ENCODE data around the gene SRSF10. TPM values are rescaled to one million over a fixed set of nuclear protein-coding genes. Genes with fewer than 3 reads are reported as not detected.

Gene SRSF10
- total and polyA plus RNA-seq, 3 donors from 2014 or later = 113 to 141 (median 124) TPM

DNA sequence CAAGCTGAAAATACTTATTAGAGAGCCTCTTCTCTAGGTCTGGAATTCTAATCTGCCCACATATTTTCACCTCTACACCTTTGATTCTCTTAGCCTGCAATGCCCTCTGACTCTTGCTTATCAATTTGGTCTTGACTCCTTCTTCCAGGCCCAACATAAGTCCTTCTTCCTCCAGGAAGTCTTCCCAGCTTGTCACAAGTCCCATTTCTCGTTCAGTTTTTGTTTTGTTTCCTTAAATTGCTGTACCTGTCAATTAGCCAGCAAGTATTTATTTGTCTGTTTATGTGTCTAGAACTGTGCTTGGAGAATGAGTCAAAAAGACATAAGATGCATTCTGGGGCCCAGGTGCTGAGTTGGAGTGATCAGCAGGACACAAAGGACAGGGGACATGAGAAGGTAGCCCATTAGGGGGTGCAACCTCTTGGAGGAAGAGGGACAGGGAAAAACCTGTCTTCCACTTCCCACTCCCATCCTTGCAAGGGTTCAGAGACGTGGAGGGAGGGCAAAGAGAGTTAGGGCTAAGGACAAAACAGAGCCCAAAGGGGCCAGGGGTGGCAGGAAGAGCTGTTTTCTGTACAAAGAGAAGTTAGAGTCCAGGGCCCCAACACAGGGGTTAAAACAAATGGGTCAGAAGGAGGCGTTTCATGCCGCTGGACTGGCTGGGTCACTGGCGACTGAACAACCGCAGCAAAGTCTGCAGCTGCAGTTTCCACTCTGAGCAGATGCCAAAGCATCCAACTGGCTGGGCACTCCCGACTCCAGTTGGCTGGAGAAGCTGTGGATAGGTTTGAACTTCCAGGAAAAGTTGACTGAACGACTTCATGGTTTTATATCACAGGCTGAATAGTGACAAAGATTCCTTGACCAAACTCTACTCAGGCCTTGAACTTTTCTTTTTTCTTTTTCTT is 56.3 kb downstream of the SRSF10 start:
- intact Hi-C loops (cut with DNase I; ENCODE audit: low total_unique reads) = no loop called here
- Histone ChIP-seq H3K27ac (no peak overlapping the region), H3K36me3 (ENCODE audit: low read depth, missing control alignments) (no peaks in the 10 kb centered on the region), H3K4me3 (no peak overlapping the region), H3K27me3 (no peaks in the 10 kb centered on the region), H3K9me3 (no peaks in the 10 kb centered on the region), H3K4me1 (peaks cover 3% of the 10 kb centered on the region)
- 56 to 66% methylated on average over 8 of the region's 8 CpGs for WGBS, 2 donors
- TF ChIP-seq, protein P1, sequence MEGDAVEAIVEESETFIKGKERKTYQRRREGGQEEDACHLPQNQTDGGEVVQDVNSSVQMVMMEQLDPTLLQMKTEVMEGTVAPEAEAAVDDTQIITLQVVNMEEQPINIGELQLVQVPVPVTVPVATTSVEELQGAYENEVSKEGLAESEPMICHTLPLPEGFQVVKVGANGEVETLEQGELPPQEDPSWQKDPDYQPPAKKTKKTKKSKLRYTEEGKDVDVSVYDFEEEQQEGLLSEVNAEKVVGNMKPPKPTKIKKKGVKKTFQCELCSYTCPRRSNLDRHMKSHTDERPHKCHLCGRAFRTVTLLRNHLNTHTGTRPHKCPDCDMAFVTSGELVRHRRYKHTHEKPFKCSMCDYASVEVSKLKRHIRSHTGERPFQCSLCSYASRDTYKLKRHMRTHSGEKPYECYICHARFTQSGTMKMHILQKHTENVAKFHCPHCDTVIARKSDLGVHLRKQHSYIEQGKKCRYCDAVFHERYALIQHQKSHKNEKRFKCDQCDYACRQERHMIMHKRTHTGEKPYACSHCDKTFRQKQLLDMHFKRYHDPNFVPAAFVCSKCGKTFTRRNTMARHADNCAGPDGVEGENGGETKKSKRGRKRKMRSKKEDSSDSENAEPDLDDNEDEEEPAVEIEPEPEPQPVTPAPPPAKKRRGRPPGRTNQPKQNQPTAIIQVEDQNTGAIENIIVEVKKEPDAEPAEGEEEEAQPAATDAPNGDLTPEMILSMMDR (IDR thresholded peaks at IDR 0.05) = no peak
- TF ChIP-seq POLR2A (IDR thresholded peaks at IDR 0.05) = no peak
- no peak for DNase-seq

DNA sequence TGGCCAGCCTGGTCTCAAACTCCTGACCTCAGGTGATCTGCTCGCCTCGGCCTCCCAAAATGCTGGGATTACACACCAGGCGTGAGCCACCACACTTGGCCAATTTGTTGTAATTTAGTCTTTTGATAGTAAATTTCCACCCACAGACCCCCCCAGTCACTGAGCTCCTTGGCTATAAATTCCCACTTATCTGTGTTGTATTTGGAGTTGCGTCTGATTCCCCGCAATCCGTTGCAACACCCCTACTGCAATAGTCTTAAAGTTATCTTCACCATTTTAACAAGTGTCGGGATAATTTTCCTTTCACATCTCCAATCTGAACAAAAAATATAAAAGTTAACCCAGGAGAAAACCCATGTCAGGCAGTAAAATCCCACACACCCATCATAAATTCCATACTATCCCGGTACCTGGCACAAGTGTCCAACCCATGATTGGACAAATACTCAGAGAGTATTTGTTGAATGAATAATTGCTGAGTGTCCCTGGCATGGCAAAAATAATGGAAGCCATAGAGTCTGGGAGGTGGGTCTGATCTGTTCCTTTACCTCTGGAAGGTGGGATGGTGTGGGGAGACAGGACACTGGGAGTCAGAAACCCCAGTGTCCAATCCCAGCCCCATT is 57.7 kb downstream of the SRSF10 start:
- Histone ChIP-seq H3K9me3 (no peaks in the 10 kb centered on the region), H3K36me3 (ENCODE audit: low read depth, missing control alignments) (no peaks in the 10 kb centered on the region), H3K27me3 (no peaks in the 10 kb centered on the region), H3K27ac (no peak overlapping the region), H3K4me3 (no peak overlapping the region), H3K4me1 (peaks cover 3% of the 10 kb centered on the region)
- 86 to 87% methylated on average over 8 of the region's 8 CpGs for WGBS, 2 donors
- TF ChIP-seq, protein P1 (IDR thresholded peaks at IDR 0.05) = no peak
- TF ChIP-seq POLR2A (IDR thresholded peaks at IDR 0.05) = no peak
- intact Hi-C loops (cut with DNase I; ENCODE audit: low total_unique reads) = no loop called here
- DNase-seq = no peak

DNA sequence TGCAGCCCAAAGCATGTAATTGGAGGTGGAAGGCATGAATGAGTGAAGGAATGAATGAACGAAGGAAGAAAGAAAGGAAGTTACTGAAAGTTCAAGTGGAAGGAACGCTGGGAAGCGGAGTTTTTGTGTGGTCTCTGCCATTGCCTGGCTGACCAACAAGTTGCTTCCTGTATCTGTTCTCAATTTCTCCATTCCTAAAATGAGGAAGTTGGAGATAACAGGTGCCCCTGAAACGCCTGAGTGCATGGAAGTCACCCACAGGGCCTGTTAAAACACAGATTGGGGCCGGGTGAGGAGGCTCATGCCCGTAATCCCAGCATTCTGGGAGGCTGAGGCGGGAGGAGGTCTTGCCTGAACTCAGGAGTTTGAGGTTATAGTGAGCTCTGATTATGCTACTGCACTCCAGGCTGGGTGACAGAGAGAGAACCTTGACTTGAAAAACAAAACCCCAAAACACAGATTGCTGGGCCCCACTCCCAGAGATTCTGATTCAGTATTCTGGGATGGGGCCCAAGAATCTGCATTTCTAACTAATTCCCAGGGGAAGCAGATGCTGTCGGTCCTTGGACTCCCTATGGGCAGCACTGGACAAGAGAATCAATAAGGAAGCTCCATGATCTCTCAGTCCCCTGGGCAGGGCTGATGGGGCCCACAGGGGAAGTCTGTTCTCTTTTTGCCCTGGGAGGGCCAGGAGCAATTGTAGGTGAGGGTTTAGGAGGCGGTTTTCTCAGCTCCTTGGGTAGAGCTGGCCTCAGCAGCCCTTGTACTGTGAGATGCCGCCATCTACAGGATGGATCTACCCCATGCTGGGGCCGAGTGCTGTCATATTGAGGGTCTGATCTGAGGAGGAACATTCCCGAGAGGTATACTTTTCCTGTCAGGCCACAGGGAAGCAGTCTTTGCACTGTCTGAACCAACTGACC is 63.7 kb downstream of the SRSF10 start:
- WGBS, 2 donors = 66 to 76% methylated on average over 7 to 12 of the region's 12 CpGs
- intact Hi-C loops (cut with DNase I; ENCODE audit: low total_unique reads) = no loop called here
- no peaks in the 10 kb centered on the region for H3K36me3 ChIP-seq (ENCODE audit: low read depth, missing control alignments)
- DNase-seq = peak; percentile 61
- TF ChIP-seq, protein P1 (IDR thresholded peaks at IDR 0.05) = peak in 2 of 3 experiments; percentile 19 to 24
- TF ChIP-seq POLR2A (IDR thresholded peaks at IDR 0.05) = no peak
- H3K4me1 ChIP-seq = peaks cover 3% of the 10 kb centered on the region
- H3K9me3 ChIP-seq = no peaks in the 10 kb centered on the region
- no peaks in the 10 kb centered on the region for H3K27me3 ChIP-seq
- H3K4me3 ChIP-seq = no peak overlapping the region
- no peak overlapping the region for H3K27ac ChIP-seq

DNA sequence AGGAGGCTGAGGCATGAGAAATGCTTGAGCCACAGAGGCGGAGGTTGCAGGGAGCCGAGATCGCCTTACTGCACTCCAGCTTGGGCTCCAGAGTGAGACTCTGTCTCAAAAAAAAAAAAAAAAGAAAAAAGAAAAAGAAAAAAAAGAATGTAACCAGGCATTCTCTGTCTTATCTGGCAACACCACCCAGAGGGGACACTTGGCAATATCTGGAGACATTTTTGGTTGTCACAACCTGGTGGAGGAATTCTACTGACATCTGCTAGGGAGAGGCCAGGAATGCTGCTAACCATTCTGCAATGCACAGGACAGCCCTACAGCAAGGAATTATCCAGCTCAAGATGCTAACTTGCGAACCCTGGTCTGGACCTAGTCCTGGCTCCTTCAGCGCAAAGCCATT is 64.7 kb downstream of the SRSF10 start:
- TF ChIP-seq, protein P1 (IDR thresholded peaks at IDR 0.05) = no peak
- TF ChIP-seq POLR2A (IDR thresholded peaks at IDR 0.05) = no peak
- H3K4me1 ChIP-seq = peaks cover 3% of the 10 kb centered on the region
- H3K4me3 ChIP-seq = no peak overlapping the region
- H3K36me3 ChIP-seq (ENCODE audit: low read depth, missing control alignments) = no peaks in the 10 kb centered on the region
- no peaks in the 10 kb centered on the region for H3K9me3 ChIP-seq
- DNase-seq = no peak
- WGBS, 2 donors = 92 to 93% methylated on average over 5 of the region's 5 CpGs
- intact Hi-C loops (cut with DNase I; ENCODE audit: low total_unique reads) = no loop called here
- H3K27ac ChIP-seq = no peak overlapping the region
- no peaks in the 10 kb centered on the region for H3K27me3 ChIP-seq
